HG02973 (cell line): ENCODE data around the gene RSPO4.

Experiments
- ATAC-seq: cut with Tn5 transposase; IDR thresholded peaks from one replicate; pipeline ENCODE4 v1.9.1; 2021; ENCODE audit warnings: moderate library complexity; ENCODE audit not compliant: unreplicated experiment

Gene RSPO4

GRCh38 chr20:910870-911770 lies 91.0 kb downstream of the RSPO4 start:
- ATAC-seq = no peak

GRCh38 chr20:910132-910869 lies 91.8 kb downstream of the RSPO4 start:
- ATAC-seq = no peak

- no peak for ATAC-seq
Observed at GRCh38 chr20:909641-910040, 92.5 kb downstream of the RSPO4 start.
